Endodermal cell (in vitro differentiated cells): ENCODE measurements around the gene ELL2. TPM values are rescaled to one million over a fixed set of nuclear protein-coding genes. Genes with fewer than 3 reads are reported as not detected.
"Not testable (repeated sequence)": the region's sequence is repeated elsewhere in the genome, so short reads cannot be mapped to it uniquely, and the experiment has no call there.

Experiments used
- DNase-seq: peaks from one replicate; pipeline ENCODE4 v3.0.0-alpha.2; 2017
- H3K27ac ChIP-seq: 2 replicates; pipeline ENCODE4 v1.5.1; 2013; ENCODE audit warnings: mild to moderate bottlenecking, low read depth, low read length, moderate library complexity
- H3K27me3 ChIP-seq: 2 replicates; pipeline ENCODE4 v1.6.1; 2013; ENCODE audit warnings: mild to moderate bottlenecking, low read length, moderate library complexity; ENCODE audit not compliant: insufficient read depth, control insufficient read depth, poor library complexity, severe bottlenecking
- H3K36me3 ChIP-seq: 2 replicates; pipeline ENCODE4 v1.7.0; 2013; ENCODE audit warnings: mild to moderate bottlenecking, low read length, moderate library complexity; ENCODE audit not compliant: control insufficient read depth, insufficient read depth
- H3K4me1 ChIP-seq: one replicate; pipeline ENCODE4 v1.7.0; 2013; ENCODE audit warnings: low read length; ENCODE audit not compliant: control insufficient read depth, insufficient read depth
- H3K4me3 ChIP-seq: 2 replicates; pipeline ENCODE4 v1.5.1; 2013; ENCODE audit warnings: mild to moderate bottlenecking, low read length, moderate library complexity
- H3K9ac ChIP-seq: 2 replicates; pipeline ENCODE4 v1.6.1; 2013; ENCODE audit warnings: mild to moderate bottlenecking, low read length, moderate library complexity; ENCODE audit not compliant: poor library complexity, severe bottlenecking; ENCODE audit errors: extremely low read depth
- H3K9me3 ChIP-seq: 2 replicates; pipeline ENCODE4 v1.6.1; 2013; ENCODE audit warnings: mild to moderate bottlenecking, low read length, moderate library complexity; ENCODE audit not compliant: control insufficient read depth
- H3K27ac Mint-ChIP-seq: 2 replicates; pipeline ENCODE4 v1.8.0; 2020; ENCODE audit warnings: mixed read lengths
- H3K27me3 Mint-ChIP-seq: 2 replicates; pipeline ENCODE4 v1.8.0; 2021; ENCODE audit warnings: mild to moderate bottlenecking, mixed read lengths; ENCODE audit not compliant: insufficient read depth
- H3K36me3 Mint-ChIP-seq: 2 replicates; pipeline ENCODE4 v1.8.0; 2020; ENCODE audit warnings: low read depth, mixed read lengths
- H3K4me1 Mint-ChIP-seq: 2 replicates; pipeline ENCODE4 v1.8.0; 2020; ENCODE audit warnings: mixed read lengths
- H3K4me3 Mint-ChIP-seq: 2 replicates; pipeline ENCODE4 v1.8.0; 2020; ENCODE audit warnings: mild to moderate bottlenecking, moderate library complexity, mixed read lengths
- H3K9me3 Mint-ChIP-seq: 2 replicates; pipeline ENCODE4 v1.8.0; 2020; ENCODE audit warnings: mild to moderate bottlenecking, mixed read lengths
- CTCF ChIP-seq: fragments of 200-600 bp; sonication (generic); conservative IDR thresholded peaks from 2 replicates; pipeline ENCODE4 v1.5.0; 2021; ENCODE audit warnings: antibody characterized with exemption, mild to moderate bottlenecking
- WGBS, 2 experiments: methylation state at CpG; one replicate each; pipeline versions ENCODE4 v1.1.5 to v1.1.7; 2013; ENCODE audit warnings: missing lambda C conversion rate in 2 of 2, mixed read lengths in 1 of 2; ENCODE audit not compliant: insufficient coverage in 1 of 2, insufficient read length in 1 of 2; 5-methylcytosine and 5-hydroxymethylcytosine counted together
- total RNA-seq, 2 donors: library from RNA; stranded (reverse); fragmentation: NEBNext Ultra II Directional in 1 of 2; extraction: Animal tissue kit (Norgen Biotek cat#: 25700) in 1 of 2; gene quantifications; 2 replicates in 1 of 2; 3 replicates in 1 of 2; pipeline ENCODE4 v1.2.1, GENCODE V29; 2021

ELL2 gene
- total RNA-seq, 2 donors from 2014 or later: 28.6 to 44.1 TPM

GRCh38 chr5:95927927-95928723, 33.5 kb downstream of the ELL2 start:
- H3K9me3 Mint-ChIP-seq: no peaks in the 10 kb centered on the region
- no peaks in the 10 kb centered on the region for H3K9me3 ChIP-seq
- no peak overlapping the region for H3K4me3 Mint-ChIP-seq
- H3K36me3 Mint-ChIP-seq: peaks cover 4% of the 10 kb centered on the region
- H3K4me1 Mint-ChIP-seq: peaks cover 26% of the 10 kb centered on the region
- no peaks in the 10 kb centered on the region for H3K27me3 Mint-ChIP-seq
- no peak overlapping the region for H3K27ac Mint-ChIP-seq
- TF ChIP-seq CTCF: no peak
- no peak for DNase-seq
- no peak overlapping the region for H3K9ac ChIP-seq
- no peak overlapping the region for H3K27ac ChIP-seq
- no peak overlapping the region for H3K4me3 ChIP-seq
- peaks cover 17% of the 10 kb centered on the region for H3K36me3 ChIP-seq
- H3K4me1 ChIP-seq: no peaks in the 10 kb centered on the region
- WGBS, 2 experiments: 90 to 95% methylated on average over 6 of the region's 6 CpGs
- no peaks in the 10 kb centered on the region for H3K27me3 ChIP-seq

- not testable (repeated sequence) for H3K36me3 Mint-ChIP-seq, H3K9ac ChIP-seq, H3K27me3 Mint-ChIP-seq, H3K4me3 Mint-ChIP-seq, H3K9me3 ChIP-seq, H3K4me3 ChIP-seq, H3K9me3 Mint-ChIP-seq, H3K4me1 ChIP-seq, DNase-seq, H3K27ac Mint-ChIP-seq, H3K27ac ChIP-seq, H3K27me3 ChIP-seq
- 93% methylated on average over 5 of the region's 13 CpGs; no CpG with 5 or more reads in 1 of the 2 experiments for WGBS, 2 experiments
- H3K4me1 Mint-ChIP-seq: peaks cover 26% of the 10 kb centered on the region
- peaks cover 20% of the 10 kb centered on the region for H3K36me3 ChIP-seq
Measured at GRCh38 chr5:95927300-95927699, 34.4 kb downstream of the ELL2 start.

- no peaks in the 10 kb centered on the region for H3K27me3 Mint-ChIP-seq
- DNase-seq: no peak
- H3K27ac ChIP-seq: no peak overlapping the region
- H3K4me3 ChIP-seq: no peak overlapping the region
- TF ChIP-seq CTCF: no peak
- H3K27ac Mint-ChIP-seq: no peak overlapping the region
- H3K36me3 ChIP-seq: peaks cover 18% of the 10 kb centered on the region
- peaks cover 27% of the 10 kb centered on the region for H3K4me1 Mint-ChIP-seq
- no peaks in the 10 kb centered on the region for H3K27me3 ChIP-seq
- H3K36me3 Mint-ChIP-seq: peaks cover 7% of the 10 kb centered on the region
- H3K4me1 ChIP-seq: no peaks in the 10 kb centered on the region
- no peak overlapping the region for H3K9ac ChIP-seq
- H3K9me3 Mint-ChIP-seq: peaks cover 4% of the 10 kb centered on the region
- H3K9me3 ChIP-seq: no peaks in the 10 kb centered on the region
- no peak overlapping the region for H3K4me3 Mint-ChIP-seq
Measured at GRCh38 chr5:95925939-95926338, 35.7 kb downstream of the ELL2 start.
